Measurements from ENCODE around the gene HP.

HP gene

GRCh38 chr16:72060405-72060804 lies 6.1 kb downstream of the HP start:
- TF ChIP-seq FOXP2 (optimal IDR thresholded peaks at IDR 0.05; ENCODE audit: borderline replicate concordance, extremely low read depth, extremely low read length, insufficient read depth) (no peak), REST (IDR thresholded peaks at IDR 0.05; ENCODE audit: insufficient read depth in 1 of 2, low read depth in 2 of 2, low read length in 2 of 2) (no peak), SIN3A (IDR thresholded peaks at IDR 0.05; ENCODE audit: borderline replicate concordance, insufficient read depth, low read length) (no peak), POLR2AphosphoS5 (IDR thresholded peaks at IDR 0.05; ENCODE audit: low read depth, low read length) (no peak)

- TF ChIP-seq FOXP2 (optimal IDR thresholded peaks at IDR 0.05; ENCODE audit: borderline replicate concordance, extremely low read depth, extremely low read length, insufficient read depth) (no peak), TAF1 (IDR thresholded peaks at IDR 0.05; ENCODE audit: borderline replicate concordance, insufficient read depth, low read length) (no peak), SIN3A (IDR thresholded peaks at IDR 0.05; ENCODE audit: borderline replicate concordance, insufficient read depth, low read length) (no peak), REST (IDR thresholded peaks at IDR 0.05; ENCODE audit: insufficient read depth in 1 of 2, low read depth in 2 of 2, low read length in 2 of 2) (no peak), POLR2AphosphoS5 (IDR thresholded peaks at IDR 0.05; ENCODE audit: low read depth, low read length) (no peak)
These were observed 7.3 kb downstream of the HP start for GRCh38 chr16:72061564-72061963.

DNA sequence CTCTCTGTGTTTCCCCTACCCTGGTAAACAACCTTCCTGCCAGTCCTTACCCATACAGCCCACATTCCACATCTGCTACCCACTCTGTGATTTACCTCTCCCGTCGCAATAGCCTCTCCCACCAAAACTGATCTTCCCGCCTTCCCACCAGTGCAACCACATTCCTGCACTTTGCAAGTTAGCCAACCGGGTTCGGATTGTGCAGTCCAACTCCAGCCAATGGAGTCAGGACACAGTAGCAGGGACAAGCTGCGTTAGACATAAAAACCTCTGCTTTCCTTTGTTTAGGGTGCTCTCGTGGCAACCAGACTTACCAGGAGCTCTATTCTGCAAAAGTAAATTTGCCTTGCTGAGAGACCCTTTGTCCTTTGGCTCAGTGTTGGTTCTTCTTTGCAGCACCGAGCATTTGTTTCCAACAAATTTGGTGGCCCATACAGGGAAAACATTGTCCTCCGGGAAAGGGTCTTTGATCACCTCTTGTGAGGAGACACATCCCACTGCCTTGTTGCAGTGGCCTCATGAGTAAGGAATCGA lies 10.1 kb downstream of the HP start:
- TF ChIP-seq FOXP2 (optimal IDR thresholded peaks at IDR 0.05; ENCODE audit: borderline replicate concordance, extremely low read depth, extremely low read length, insufficient read depth) (no peak), POLR2AphosphoS5 (IDR thresholded peaks at IDR 0.05; ENCODE audit: low read depth, low read length) (no peak), REST (IDR thresholded peaks at IDR 0.05; ENCODE audit: insufficient read depth in 1 of 2, low read depth in 2 of 2, low read length in 2 of 2) (no peak), TAF1 (IDR thresholded peaks at IDR 0.05; ENCODE audit: borderline replicate concordance, insufficient read depth, low read length) (no peak), SIN3A (IDR thresholded peaks at IDR 0.05; ENCODE audit: borderline replicate concordance, insufficient read depth, low read length) (no peak)

GRCh38 chr16:72066747-72067146 lies 12.4 kb downstream of the HP start:
- no peak for TF ChIP-seq TAF1 (IDR thresholded peaks at IDR 0.05; ENCODE audit: borderline replicate concordance, insufficient read depth, low read length)
- no peak for TF ChIP-seq FOXP2 (optimal IDR thresholded peaks at IDR 0.05; ENCODE audit: borderline replicate concordance, extremely low read depth, extremely low read length, insufficient read depth)
- TF ChIP-seq REST (IDR thresholded peaks at IDR 0.05; ENCODE audit: insufficient read depth in 1 of 2, low read depth in 2 of 2, low read length in 2 of 2), result no peak
- no peak for TF ChIP-seq POLR2AphosphoS5 (IDR thresholded peaks at IDR 0.05; ENCODE audit: low read depth, low read length)
- no peak for TF ChIP-seq SIN3A (IDR thresholded peaks at IDR 0.05; ENCODE audit: borderline replicate concordance, insufficient read depth, low read length)

- no peak for TF ChIP-seq FOXP2 (optimal IDR thresholded peaks at IDR 0.05; ENCODE audit: borderline replicate concordance, extremely low read depth, extremely low read length, insufficient read depth)
- no peak for TF ChIP-seq TAF1 (IDR thresholded peaks at IDR 0.05; ENCODE audit: borderline replicate concordance, insufficient read depth, low read length)
- TF ChIP-seq REST (IDR thresholded peaks at IDR 0.05; ENCODE audit: insufficient read depth in 1 of 2, low read depth in 2 of 2, low read length in 2 of 2), result no peak
- no peak for TF ChIP-seq SIN3A (IDR thresholded peaks at IDR 0.05; ENCODE audit: borderline replicate concordance, insufficient read depth, low read length)
- no peak for TF ChIP-seq POLR2AphosphoS5 (IDR thresholded peaks at IDR 0.05; ENCODE audit: low read depth, low read length)
These were observed 14.6 kb downstream of the HP start for GRCh38 chr16:72068930-72069329.
